HG02840 (cell line): ENCODE results near the gene HECW1.

Experiments
- ATAC-seq: cut with Tn5 transposase; IDR thresholded peaks from one replicate; pipeline ENCODE4 v1.9.1; 2021; ENCODE audit warnings: mild to moderate bottlenecking, moderate library complexity, moderate number of reproducible peaks; ENCODE audit not compliant: unreplicated experiment, low FRiP score

The HECW1 gene

DNA sequence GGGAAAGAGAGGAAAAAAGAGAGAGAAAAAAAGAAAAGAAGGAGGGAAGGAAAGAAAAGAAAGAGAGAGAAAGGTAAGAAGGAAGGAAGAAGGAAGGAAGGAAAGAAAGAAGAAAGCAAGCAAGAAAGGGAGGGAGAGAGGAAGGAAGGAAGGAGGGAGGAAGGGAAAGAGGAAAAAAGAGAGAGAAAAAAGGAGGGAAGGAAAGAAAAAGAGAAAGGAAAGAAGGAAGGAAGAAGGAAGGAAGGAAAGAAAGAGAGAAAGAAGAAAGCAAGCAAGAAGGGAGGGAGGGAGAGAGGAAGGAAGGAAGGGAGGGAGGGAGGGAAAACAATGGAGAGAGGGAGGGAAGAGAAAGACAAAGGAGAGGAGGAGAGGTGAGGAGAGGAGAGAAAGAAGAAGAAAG, 135.3 kb downstream of the HECW1 start:
- ATAC-seq, result no peak

DNA sequence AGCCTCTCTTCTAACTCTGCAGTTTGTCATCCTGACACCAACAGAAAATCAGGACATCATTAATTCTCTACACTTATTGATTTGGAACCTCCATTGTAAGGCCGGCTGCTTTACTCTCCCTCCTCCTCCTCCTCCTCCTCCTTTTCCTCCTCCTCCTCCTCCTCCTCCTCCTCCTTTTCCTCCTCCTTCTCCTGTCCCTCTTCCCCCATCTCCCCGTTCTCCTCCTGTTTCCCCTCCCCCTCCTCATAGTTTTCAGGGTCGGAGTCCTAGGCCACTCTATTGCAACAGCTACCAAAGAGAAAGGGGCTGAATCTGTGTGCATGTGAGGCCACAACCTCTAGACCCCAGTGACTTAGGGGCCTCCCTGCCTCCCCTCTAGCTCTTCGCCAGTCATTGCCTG, 136.1 kb downstream of the HECW1 start:
- no peak for ATAC-seq

DNA sequence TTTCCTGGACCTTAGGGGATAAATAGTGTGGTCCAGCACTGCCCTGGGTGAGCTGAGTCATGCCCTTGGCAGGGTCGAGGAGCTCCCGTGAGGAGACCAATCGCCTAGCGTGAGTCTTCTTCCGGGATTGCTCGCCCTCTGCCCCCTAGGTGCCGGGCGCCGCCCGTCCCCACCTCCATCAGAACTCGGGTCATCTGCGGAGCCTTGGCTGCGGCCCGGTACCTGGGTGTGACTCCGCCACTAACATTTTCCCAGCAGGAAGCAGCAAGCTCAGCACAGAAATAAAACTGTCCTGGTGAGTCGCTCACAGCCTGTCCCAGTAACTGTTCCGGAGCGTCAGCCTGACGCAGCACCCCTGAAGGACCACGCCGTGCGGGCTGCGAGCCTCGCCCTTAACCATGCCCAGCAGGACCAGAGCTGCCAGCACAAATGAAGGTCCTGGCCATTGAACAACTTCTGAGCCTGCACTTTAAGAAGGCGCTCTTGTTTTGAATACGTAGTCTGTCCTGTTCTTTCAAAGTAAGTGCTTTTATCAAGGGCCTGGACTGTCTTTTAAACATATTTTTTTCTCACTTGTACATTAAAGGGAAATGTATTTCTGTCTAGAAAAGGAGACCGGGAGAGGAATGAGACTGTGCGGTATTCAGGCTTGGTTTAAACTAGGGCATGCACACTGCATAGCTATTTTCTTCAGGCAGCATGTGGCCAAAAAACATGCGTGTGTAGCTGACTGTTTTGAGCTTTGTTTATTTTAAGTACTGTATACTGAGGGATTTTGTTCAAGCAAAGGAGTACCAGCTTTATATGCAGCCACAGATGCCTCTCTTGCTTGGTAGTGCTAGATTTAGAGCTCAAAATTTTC, 136.7 kb downstream of the HECW1 start:
- ATAC-seq, result no peak

DNA sequence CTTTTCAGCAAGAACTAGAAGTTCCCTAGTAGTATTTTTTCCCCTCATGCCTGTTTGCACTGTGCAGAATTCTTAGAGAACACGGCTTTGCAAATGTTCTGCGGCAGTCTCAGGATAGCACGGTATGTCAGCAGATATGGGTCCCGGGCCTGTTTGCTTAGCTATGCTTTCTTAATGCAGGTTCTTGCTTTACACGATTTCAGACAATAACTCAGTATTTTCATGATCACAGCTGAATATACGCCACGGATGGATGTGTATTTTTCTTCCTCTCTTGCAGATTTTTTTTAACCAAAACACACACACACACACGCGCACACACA, 137.3 kb downstream of the HECW1 start:
- no peak for ATAC-seq

DNA sequence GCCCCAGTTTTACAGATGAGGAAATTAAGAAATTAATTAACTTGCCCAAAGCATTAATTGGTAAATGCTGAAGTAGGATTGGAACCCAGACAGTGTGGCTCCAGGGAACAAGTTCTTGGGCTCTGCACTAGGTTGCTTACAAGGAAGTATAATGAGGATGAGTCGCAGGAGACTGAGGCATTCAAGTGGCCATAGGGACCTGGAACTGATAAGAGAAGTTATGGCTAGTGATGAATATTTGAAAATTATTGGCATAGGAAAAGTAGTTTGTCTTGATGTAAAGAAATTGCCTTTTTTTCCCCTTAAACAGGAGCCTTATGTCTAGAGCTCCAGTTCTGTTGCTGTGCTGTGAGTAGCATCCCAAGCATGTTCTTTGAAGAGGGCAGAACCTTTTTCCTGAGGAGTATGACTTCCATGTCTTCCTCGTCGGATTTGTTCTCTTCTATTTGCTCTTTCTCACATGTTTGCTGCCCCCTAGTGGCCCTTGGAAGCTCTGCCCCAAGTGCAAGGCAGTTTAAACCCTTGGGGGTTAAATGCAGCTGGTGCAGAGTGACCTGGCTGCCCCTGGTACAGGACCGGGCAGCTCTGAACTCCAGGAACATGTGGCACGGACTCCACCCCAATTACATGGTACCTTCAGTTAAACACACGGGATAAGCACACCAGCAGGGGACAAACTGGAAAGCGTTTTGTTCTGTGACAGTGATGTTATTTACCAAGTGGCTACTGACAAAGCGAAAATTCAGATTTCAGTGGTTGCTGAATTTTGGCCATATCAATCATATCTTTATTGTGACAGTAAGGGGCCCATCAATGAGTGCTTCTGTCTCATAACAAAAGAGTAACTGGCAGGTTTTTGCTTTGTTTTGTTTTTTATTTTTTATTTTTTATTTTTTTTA, 148.8 kb downstream of the HECW1 start:
- peak; percentile 56 for ATAC-seq

DNA sequence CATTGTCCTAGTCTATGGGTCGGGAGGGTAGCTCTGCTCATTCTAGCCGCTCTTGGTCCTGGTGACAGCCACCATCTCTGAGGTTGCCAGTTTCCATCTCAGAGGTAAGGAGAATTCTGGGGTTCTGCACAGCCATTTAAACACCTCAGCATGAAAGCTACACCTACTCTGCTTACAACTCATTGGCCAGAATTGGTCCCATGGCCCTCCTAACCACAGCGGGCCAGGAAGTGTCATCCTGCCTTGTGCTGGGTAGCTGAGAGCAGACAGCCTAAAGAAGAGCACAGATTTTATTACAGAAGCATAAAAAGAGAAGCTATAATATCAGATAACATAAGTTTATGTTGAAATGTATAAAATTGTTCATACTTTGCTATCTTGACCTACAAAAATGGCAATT, 152.7 kb downstream of the HECW1 start:
- ATAC-seq, result no peak

DNA sequence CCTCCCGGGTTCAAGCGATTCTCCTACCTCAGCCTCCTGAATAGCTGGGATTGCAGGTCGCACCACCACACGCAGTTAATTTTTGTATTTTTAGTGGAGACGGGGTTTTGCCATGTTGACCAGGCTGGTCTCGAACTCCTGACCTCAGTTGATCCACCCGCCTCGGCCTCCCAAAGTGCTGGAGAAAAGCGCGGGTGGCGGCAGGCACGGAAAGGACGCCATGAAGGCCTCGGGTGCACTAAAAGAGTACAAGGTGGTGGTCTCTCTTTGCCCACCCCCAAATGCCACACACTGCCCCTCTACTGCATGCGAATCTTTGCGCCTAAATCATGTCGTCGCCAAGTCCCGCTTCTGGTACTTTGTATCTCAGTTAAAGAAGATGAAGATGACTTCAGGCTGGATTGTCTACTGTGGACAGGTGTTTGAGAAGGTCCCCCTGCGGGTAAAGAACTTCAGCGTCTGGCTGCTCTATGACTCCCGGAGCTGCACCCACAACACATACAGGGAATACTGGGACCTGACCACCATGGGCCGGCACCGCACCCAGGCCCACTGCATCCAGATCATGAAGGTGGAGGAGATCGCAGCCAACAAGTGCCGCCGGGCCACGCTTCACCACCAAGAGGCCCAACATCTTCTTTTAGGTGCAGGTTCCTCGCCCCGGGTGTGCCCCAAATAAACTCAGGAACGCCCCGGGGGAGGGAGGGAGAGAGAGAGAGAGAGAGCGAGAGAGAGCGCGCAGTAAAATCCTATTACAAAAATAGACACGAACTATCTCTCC, 161.7 kb downstream of the HECW1 start:
- no peak for ATAC-seq

DNA sequence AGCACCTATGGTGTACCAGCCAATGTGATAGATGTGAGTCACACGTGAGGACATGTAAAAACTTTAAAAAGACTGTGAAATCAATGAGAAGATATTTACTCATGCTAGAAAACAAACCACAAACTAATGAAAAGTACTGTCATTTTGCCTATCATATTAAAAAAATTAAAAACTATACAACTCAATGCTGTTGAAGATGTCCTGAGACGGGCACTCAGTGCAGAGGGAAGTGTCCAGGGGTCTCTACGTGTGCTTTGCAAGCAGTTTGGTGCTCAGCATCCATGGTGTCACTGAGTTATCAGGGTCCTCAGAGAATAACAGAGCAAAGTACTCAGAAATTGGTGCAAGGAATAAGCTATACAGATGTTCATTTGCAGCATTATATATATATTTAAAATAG, 162.3 kb downstream of the HECW1 start:
- no peak for ATAC-seq

DNA sequence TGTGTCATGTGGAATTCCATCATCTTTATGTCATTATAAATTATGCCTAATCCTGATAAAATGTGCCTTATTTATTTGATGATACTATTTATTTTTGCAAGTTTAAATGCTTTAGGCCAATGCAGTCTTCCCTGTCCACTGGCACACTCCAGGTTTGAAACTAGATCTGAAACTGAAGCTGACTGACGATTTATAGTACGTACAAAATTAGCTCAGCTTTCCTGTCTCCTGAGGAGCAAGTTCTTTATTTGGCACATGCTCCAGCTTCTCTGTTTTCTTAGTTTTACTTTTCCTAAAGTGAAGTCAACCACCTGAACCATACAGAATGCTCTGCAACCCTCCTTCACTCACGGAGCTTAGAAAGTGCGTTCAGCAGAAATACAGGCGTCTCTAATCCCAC, 164.1 kb downstream of the HECW1 start:
- no peak for ATAC-seq

DNA sequence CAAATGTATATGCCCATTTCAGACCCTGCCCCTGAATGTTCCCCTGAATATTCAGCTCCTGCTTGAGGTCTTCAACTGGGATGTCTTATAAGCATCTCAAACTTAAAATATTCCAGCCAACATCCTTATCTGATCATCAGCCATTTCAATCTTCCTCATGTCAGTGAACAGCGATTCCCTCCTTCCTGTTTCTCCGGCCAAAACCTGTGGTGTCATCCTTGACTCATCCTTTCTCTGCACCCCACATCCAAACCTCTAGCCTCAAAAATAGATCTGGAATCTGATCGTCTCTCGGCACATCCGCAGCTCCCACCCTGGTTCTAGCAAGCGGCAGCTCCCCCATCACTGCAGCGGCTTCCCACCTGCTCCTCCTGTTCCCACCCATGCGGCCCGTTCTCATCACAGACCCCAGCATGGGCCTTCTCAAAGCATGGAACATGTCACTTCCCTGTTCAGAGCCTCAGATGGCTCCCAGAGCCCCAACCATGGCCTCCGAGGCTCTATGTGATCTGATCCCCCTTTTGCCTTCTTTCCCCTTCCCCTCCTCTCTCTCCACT, 165.7 kb downstream of the HECW1 start:
- ATAC-seq, result no peak

DNA sequence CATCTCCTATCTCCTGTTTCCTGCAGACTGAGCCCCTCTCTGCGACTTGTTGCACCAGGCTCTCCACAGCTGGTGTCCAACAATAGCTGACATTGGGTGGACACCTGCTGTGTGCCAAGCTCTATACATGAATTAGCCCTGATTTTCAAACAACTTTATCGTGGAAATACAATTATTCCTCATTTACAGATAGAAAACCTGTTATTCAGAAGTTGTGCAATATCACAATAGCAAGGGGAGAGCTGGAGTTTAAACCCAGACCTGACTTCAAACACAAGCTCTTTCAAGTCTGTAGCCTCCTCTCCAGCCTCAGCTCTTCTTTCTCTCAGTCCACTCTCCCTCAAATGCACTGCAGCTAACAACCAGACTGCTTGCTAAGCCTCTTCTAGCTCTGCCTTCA, 168.8 kb downstream of the HECW1 start:
- ATAC-seq, result no peak

DNA sequence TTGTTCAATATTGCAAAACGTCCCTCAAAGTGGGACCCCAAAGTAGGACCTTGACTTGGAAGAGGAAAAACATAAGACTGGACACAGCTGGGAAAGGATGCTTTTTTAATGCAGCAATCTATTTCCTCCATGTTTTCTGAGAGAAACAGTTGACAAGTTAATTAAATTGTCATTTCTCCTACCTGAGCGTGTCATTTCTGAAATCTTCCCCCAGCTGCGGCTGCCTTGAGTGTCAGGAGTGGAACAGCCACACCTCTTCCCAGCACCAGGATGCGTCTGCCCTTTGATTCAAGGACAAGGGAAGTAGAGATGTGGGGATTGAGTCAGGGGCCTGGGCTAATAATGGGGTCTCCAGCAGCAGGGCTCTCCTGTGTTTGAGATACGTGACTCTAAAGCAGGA, 171.3 kb downstream of the HECW1 start:
- no peak for ATAC-seq

DNA sequence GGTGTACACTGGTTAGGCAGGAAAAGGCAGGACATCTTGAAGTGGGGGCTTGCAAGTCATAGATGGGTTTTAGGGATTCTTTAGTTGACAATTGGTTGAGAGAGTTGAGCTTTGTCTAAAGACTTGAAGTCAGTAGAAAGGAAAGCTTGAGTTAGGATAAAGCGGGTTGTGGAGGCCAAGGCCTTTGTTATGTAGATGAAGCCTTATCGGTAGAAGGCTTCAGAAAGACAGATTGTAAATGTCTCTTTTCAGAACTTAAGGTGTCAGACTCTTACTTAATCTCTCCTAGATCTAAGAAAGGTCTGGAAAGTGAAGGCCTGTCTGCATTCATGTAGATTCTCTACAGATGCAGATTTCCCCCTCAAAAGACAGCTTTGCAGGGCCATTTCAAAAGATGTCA, 177.4 kb downstream of the HECW1 start:
- ATAC-seq, result no peak

DNA sequence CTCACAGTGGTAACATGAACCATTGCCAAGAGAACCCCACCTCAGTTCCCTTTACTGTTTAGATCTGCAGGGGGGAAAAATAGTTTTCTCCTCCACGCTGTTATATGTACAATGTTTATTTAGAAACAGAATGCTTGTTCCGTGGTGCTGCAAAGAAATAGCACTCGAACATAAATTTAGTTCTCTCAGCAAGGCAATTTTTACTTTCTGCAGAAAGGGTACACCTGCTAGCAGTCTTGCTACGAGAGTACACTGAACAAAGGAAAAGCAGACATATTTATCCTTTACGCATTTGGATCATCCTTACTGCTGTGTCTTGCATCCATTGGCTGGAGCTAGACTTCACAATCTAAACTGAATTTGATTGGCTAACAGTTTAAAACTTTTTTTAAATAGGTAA, 178.5 kb downstream of the HECW1 start:
- no peak for ATAC-seq

DNA sequence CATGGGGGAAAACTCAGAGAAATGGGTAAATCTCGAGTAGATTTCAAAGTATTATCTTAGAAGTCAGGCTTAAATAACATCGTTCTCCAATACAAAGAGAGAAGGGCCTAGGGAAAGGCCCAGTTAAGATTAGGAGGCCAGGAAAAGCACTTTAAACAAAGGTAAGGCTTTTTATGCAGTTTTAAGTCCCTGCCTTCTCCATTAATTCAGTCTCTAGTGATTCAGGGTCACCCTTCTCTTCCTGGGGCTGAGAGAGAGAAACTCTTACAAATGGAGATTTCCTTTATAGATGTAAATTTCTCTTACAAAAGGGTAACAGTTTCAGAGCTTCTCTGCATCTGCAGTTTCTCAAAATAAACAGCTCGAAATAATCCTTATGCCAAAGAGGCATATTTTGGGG, 179.3 kb downstream of the HECW1 start:
- no peak for ATAC-seq

DNA sequence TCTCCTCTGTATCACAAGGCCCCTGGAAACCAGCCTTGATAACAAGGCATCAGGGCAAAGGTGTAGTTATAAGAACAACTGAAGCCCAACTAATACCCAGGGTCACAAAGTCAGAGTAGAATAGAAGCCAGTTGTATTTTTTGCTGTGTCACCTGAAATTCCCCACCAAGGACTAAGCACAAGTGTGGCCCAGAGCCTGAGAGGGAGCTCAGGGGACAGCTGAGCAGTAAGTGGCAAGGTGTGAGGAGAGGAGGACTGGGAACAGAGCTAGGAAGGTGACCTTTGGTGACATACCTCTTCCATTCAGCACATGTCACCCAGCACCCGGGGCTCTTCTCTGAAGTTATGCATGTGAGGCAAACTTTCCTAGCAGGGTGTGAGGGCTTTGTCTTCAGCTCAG, 179.9 kb downstream of the HECW1 start:
- no peak for ATAC-seq

DNA sequence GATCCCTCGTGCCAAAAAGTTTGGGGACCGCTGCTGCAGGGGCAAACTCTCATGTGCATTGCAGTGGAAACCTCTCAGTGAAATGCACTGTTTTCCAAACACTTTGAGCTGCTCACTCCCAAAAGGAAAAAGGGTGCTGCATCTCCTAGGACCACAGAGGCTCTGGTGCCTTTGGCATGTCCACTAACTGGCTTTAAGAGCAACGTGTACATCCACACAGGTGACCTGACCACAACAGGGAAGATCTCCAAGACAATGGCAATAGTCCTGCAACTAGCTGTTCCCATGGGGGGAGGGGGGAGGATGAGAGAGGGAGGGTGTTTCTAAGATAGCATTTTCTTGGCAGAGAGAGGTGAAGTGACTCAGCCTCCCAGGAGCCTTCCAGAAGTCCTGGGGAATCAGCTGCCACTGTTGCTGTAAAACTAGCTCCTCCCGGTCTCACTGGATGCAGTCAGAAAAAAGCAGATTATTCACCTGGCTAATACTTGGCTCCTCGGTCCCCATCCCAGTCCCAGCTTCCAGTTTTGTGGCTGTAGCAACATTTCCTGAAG, 181.7 kb downstream of the HECW1 start:
- ATAC-seq, result no peak

DNA sequence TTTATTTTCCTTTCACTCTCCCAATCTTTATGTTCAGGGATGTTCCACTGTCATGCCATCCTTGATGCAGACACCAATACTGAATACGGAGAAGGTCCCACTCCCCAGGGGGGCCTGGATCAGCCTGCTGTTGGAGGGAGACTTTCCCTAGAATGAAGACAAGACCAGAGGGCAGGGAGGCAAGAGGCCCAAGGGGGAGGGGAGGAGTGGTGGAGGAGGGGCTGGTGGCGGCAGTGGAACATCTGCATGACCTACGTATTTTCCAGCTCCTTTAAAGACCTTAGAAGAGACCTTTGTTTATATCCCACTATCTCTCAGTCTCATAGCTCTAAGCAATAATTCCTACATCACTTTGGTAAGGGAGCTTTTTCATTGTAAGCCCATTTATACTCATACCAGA, 183.0 kb downstream of the HECW1 start:
- ATAC-seq, result no peak

DNA sequence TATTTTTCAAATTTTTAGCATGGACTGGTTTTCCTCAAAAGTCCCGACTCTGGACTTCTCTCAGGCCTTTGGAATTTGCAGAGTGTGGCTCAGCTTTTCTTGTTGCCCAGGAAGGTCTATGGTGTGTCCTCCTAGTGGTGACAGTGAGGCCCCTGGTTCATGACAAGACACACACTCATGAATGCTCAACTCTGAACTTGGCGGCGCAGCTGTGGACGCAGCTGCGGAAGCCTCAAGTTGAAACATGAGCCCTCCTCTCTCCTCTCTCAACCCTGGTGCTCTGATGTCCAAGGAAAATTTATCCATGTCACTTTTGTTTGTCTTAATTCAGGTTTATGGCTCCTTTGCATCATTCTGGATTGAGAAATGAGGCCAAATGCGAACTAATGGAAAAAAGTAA, 183.9 kb downstream of the HECW1 start:
- ATAC-seq, result no peak

DNA sequence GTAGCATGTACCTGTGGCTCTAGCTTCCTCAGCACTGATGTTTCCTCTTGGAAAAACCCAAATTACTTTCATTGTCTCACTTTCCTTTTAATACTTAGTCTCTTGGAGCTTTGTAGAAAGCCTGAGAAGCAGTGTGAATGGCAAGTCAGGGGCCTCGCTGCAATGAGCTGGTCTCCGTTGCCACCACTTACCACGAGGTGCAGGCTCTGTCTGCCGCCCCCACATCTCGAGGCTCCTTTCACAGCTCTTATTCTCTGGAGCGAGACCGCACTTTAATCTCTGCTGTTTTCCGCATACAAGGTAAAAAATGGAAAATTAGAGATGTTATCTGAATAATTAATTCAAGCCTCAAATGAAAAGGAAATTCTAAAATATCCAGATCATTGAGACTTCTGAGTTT, 186.2 kb downstream of the HECW1 start:
- no peak for ATAC-seq
